WI38 (cell line): ENCODE results near the gene FLCN.
A peak's percentile ranks its signal among the peaks of the same experiment; 100 is the strongest.

Experiments used
- H3K4me3 ChIP-seq: 2 replicates; pipeline ENCODE4 v1.5.1; 2011; ENCODE audit warnings: low read depth, mild to moderate bottlenecking, control low read depth, low read length
- TF ChIP-seq, protein P1 (sequence below): IDR thresholded peaks from 2 replicates; pipeline ENCODE4 v1.5.1; 2012; ENCODE audit warnings: low read depth, mild to moderate bottlenecking, control low read depth, low read length

FLCN gene

DNA sequence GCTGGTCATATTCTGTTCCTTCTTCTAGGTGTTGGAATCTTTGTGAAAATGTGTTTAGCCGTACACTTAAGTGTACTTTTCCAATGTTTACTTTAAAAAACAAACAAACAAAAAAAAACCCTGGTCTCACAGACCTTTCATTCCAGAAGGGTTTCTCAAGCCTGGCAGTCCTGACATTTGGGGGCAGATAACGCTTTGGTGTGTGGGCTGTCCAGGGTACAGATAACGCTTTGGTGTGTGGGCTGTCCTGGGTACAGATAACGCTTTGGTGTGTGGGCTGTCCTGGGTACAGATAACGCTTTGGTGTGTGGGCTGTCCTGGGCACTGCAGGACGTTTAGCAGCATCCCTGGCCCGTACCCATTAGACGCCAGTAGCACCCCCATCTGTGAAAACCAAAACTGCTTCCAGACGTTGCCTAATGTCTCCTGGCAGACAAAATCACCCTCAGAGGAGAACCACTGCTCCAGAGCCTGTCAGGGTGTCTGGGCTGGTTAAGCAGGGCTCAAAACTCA, 15.2 kb upstream of the FLCN start:
- TF ChIP-seq, protein P1, sequence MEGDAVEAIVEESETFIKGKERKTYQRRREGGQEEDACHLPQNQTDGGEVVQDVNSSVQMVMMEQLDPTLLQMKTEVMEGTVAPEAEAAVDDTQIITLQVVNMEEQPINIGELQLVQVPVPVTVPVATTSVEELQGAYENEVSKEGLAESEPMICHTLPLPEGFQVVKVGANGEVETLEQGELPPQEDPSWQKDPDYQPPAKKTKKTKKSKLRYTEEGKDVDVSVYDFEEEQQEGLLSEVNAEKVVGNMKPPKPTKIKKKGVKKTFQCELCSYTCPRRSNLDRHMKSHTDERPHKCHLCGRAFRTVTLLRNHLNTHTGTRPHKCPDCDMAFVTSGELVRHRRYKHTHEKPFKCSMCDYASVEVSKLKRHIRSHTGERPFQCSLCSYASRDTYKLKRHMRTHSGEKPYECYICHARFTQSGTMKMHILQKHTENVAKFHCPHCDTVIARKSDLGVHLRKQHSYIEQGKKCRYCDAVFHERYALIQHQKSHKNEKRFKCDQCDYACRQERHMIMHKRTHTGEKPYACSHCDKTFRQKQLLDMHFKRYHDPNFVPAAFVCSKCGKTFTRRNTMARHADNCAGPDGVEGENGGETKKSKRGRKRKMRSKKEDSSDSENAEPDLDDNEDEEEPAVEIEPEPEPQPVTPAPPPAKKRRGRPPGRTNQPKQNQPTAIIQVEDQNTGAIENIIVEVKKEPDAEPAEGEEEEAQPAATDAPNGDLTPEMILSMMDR = no peak
- H3K4me3 ChIP-seq = no peak overlapping the region

DNA sequence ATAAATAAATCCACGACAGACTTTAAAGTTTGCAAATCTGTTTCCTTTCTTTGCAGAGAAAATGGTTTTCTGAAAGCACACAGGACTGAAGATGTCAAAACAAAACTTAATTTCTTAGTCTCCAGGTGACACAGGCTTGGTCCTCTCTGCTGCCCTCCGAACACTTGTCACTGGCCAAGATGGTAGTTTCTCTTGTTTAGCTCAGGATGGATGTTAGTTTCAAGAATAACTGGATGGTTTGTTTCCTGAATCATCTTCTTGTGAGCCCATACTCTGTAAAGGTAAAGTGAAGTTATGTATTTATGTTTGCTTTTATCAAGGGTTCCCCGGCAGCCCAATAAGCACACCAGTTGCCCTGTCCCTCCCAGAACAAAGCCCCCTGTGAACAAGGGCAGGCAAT, 9.9 kb upstream of the FLCN start:
- H3K4me3 ChIP-seq = no peak overlapping the region
- TF ChIP-seq, protein P1 = no peak

DNA sequence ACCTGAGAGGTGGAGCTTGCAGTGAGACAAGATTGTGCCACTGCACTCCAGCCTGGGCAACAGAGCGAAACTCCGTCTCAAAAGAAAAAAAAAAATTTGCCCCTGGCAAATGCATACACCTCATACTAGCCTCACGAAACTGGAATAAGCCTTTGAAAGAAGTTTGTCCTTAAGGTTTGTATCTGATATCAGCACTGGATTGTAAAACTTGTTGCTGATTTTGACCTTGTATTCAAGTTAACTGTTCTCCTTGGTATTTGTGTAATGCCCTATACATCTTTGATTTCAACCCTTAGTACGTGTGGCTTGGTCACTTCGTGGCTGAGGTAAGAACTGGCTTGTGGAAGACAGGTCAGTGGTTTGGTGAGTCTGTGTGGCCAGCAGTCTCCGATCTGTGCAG, 6.2 kb upstream of the FLCN start:
- TF ChIP-seq, protein P1 = no peak
- no peak overlapping the region for H3K4me3 ChIP-seq

DNA sequence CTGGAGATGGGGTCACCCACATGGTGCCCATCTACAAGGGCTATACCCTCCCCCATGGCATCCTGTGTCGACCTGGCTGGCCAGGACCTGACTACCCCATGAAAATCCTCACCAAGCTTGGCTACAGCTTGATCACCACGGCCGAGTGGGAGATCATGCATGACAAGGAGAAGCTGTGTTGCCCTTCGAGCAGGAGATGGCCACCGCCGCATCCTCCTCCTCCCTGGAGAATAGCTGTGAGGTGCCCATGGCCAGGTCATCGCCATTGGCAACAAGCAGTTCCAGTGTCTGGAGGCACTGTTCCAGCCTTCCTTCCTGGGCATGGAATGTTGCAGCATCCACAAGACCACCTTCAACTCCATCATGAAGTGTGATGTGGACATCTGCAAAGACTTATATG, 5.3 kb upstream of the FLCN start:
- TF ChIP-seq, protein P1 = no peak
- no peak overlapping the region for H3K4me3 ChIP-seq

DNA sequence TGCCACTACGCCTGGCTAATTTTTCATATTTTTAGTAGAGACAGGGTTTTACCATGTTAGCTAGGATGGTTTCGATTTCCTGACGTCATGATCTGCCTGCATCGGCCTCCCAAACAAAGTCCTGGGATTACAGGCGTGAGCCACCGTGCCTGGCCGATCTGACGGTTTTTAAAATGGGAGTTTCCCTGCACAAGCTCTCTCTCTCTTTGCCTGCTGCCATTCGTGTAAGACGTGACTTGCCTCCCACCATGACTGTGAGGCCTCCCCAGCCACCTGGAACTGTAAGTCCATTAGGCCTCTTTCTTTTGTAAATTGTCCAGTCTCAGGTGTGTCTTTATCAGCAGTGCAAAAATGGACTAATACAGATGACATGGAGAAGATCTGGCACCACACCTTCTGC, 4.7 kb upstream of the FLCN start:
- H3K4me3 ChIP-seq = no peak overlapping the region
- TF ChIP-seq, protein P1 = no peak

DNA sequence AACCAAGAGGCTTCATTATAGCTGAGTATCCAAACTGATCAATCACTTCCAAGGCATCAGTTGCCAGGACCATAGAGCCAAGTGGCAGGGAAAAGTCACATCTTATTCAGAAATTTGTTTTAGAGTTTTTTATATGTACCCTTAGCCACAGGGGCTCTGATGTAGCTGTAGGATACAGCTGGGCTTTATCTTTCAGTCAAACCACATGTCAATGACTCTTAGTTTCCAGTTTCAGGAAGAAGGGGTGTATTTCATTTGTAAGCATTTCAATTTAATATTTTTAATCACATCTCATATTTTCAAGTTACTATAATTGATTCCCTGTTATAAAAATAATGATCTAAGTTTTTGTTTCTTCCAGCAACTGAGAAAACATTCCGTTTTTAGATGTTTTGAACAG, 2.9 kb upstream of the FLCN start:
- TF ChIP-seq, protein P1 = no peak
- H3K4me3 ChIP-seq = no peak overlapping the region

DNA sequence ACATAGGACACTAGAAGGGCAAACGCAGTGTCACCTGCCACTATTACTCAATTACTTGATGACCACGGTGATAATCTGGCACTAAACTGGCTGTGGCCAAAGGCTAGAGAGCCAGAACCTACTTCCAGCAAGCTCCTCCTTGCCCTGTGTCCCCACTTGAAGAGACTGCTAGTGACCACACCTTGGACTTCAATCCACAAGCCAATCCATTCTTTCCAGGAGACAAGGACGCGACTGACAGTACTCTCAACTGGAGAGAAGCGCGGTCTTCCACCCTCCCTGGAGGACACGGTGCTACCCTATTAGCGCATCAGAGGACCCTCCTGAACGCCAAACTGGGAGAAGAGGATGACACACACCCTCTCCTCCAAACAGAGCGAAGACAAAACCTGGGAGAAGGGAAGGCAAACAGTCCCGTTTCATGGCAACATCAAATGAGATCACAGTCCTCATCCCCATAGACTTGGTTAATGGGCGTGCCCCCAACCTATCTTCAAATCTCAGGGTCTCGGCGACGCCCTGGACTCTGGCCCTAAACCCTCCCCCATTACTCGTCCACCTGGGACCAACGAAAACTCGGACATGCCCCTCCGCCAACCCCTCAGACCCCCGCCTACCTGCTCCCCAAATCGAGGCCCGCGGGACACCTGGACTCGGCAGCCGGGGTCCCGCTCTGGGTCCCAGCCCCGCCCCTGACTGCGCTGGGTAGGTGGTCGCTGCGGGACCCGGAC, 508 bp downstream of the FLCN start:
- H3K4me3 ChIP-seq = peak overlapping the region; percentile 97
- TF ChIP-seq, protein P1 = no peak
